ENCODE data around the gene NRP1. TPM values are rescaled to one million over a fixed set of nuclear protein-coding genes. Genes with fewer than 3 reads are reported as not detected.

NRP1 gene
- total RNA-seq, 4 donors from 2014 or later, result 17.7 to 47.0 (median 21.0) TPM

- H3K9me3 ChIP-seq, result no peaks in the 10 kb centered on the region
These were observed 93.1 kb downstream of the NRP1 start for GRCh38 chr10:33241351-33241750.

DNA sequence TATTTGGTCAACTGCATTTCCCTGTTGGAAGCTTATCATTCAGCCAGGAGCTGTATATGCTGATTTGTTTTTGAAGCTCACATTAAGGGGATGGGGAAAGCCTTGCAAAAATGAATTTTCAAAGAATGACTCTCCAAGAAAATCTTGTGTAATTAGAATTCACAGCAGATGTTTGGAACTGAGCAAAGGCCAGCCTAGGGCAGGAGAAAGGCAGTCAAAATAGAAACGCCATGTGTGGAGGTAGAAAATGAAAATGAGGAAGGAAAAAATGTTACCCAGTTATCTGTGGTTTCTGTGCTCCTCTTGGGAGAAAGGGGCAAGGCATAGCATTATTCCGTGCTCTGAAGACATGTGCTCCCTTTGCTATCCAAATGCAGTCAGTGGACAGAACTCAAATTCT lies 93.5 kb downstream of the NRP1 start:
- Histone ChIP-seq H3K4me1 (no peaks in the 10 kb centered on the region), H3K4me3 (no peak overlapping the region), H3K27ac (no peak overlapping the region), H3K36me3 (no peaks in the 10 kb centered on the region), H3K9me3 (no peaks in the 10 kb centered on the region), H3K27me3 (no peaks in the 10 kb centered on the region)
- DNase-seq, result no peak
- TF ChIP-seq, protein P1, sequence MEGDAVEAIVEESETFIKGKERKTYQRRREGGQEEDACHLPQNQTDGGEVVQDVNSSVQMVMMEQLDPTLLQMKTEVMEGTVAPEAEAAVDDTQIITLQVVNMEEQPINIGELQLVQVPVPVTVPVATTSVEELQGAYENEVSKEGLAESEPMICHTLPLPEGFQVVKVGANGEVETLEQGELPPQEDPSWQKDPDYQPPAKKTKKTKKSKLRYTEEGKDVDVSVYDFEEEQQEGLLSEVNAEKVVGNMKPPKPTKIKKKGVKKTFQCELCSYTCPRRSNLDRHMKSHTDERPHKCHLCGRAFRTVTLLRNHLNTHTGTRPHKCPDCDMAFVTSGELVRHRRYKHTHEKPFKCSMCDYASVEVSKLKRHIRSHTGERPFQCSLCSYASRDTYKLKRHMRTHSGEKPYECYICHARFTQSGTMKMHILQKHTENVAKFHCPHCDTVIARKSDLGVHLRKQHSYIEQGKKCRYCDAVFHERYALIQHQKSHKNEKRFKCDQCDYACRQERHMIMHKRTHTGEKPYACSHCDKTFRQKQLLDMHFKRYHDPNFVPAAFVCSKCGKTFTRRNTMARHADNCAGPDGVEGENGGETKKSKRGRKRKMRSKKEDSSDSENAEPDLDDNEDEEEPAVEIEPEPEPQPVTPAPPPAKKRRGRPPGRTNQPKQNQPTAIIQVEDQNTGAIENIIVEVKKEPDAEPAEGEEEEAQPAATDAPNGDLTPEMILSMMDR (IDR thresholded peaks at IDR 0.05), result no peak
- no peak for TF ChIP-seq POLR2A (IDR thresholded peaks at IDR 0.05)

More at GRCh38 chr10:33241351-33241750, 93.1 kb downstream of the NRP1 start:
- Histone ChIP-seq H3K36me3 (no peaks in the 10 kb centered on the region), H3K4me3 (no peak overlapping the region), H3K27me3 (no peaks in the 10 kb centered on the region), H3K27ac (no peak overlapping the region), H3K4me1 (no peaks in the 10 kb centered on the region)
- TF ChIP-seq, protein P1 (IDR thresholded peaks at IDR 0.05), result no peak
- no peak for TF ChIP-seq POLR2A (IDR thresholded peaks at IDR 0.05)
- no peak for DNase-seq

- H3K4me1 ChIP-seq, result no peaks in the 10 kb centered on the region
- H3K27ac ChIP-seq, result no peak overlapping the region
- no peaks in the 10 kb centered on the region for H3K9me3 ChIP-seq
- H3K36me3 ChIP-seq, result no peaks in the 10 kb centered on the region
- TF ChIP-seq, protein P1 (IDR thresholded peaks at IDR 0.05), result no peak
- TF ChIP-seq POLR2A (IDR thresholded peaks at IDR 0.05), result no peak
- no peak overlapping the region for H3K4me3 ChIP-seq
- no peak for DNase-seq
- H3K27me3 ChIP-seq, result no peaks in the 10 kb centered on the region
These were observed 94.2 kb downstream of the NRP1 start for GRCh38 chr10:33240258-33240657.

DNA sequence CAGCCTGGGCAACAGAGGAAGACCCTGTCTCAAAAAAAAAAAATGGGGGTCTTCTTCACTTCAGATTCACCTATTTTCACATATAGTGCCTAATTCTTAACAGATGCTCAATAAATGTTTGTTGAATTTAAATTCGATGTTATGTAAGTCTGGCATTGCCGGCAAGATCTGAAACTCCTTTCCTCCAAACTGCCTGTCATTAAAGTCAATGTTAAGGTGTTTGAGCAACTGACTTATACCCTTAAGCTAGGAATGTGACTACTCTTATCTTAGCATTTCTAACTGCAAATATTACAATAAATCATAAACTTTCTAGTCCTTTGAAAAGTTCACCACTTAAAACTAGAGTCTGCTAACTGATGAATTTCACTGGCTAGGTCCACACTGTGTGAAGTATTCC lies 95.2 kb downstream of the NRP1 start:
- no peak overlapping the region for H3K27ac ChIP-seq
- H3K4me3 ChIP-seq, result no peak overlapping the region
- no peaks in the 10 kb centered on the region for H3K36me3 ChIP-seq
- H3K4me1 ChIP-seq, result no peaks in the 10 kb centered on the region
- no peak for DNase-seq
- no peaks in the 10 kb centered on the region for H3K9me3 ChIP-seq
- H3K27me3 ChIP-seq, result no peaks in the 10 kb centered on the region
- TF ChIP-seq, protein P1 (IDR thresholded peaks at IDR 0.05), result no peak
- no peak for TF ChIP-seq POLR2A (IDR thresholded peaks at IDR 0.05)

DNA sequence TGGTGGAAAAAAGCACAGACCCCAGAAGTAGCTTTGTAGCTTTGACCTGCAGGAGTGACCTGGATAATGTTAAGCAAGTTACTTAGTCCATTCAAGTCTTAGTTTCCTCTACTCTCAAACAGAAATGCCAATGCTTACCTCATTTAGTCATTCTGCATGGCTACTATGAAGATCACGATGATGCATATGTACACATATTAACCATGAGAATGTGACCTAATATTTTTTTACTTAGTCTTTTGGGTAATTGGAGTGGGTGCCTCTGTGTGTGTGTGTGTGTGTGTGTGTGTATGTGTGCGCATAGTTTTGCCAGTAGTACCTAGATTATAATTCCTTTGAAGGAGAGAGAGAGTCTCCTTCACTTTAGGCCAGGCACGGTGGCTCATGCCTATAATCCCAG lies 95.8 kb downstream of the NRP1 start:
- no peaks in the 10 kb centered on the region for H3K4me1 ChIP-seq
- DNase-seq, result no peak
- TF ChIP-seq, protein P1 (IDR thresholded peaks at IDR 0.05), result no peak
- TF ChIP-seq POLR2A (IDR thresholded peaks at IDR 0.05), result no peak
- no peak overlapping the region for H3K27ac ChIP-seq
- no peaks in the 10 kb centered on the region for H3K27me3 ChIP-seq
- H3K36me3 ChIP-seq, result no peaks in the 10 kb centered on the region
- H3K4me3 ChIP-seq, result no peak overlapping the region
- no peaks in the 10 kb centered on the region for H3K9me3 ChIP-seq

All from Peyer's patch (tissue), 4 donors.